ENCODE measurements around the gene MT3.

The MT3 gene

GRCh38 chr16:56631197-56631596 is 41.9 kb downstream of the MT3 start:
- DNase-seq (ENCODE audit: low read depth in 3 of 3), result no peak

DNA sequence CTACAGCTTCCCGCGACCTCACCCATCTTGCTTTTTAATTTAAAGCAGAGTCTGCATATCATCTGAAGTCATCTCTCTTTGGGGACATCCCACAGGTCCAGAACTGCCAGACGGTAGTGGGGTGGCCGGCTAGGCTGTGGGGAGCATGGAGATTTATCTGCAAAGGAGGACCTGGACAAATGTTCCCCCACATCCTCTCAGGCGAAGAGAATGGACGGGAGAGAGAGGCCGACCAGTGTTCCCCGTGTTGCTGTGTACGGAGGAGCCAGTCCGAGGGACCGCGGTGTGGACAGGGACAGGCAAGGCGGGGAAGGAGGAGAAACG is 42.5 kb downstream of the MT3 start:
- DNase-seq (ENCODE audit: low read depth in 3 of 3), result no peak

DNA sequence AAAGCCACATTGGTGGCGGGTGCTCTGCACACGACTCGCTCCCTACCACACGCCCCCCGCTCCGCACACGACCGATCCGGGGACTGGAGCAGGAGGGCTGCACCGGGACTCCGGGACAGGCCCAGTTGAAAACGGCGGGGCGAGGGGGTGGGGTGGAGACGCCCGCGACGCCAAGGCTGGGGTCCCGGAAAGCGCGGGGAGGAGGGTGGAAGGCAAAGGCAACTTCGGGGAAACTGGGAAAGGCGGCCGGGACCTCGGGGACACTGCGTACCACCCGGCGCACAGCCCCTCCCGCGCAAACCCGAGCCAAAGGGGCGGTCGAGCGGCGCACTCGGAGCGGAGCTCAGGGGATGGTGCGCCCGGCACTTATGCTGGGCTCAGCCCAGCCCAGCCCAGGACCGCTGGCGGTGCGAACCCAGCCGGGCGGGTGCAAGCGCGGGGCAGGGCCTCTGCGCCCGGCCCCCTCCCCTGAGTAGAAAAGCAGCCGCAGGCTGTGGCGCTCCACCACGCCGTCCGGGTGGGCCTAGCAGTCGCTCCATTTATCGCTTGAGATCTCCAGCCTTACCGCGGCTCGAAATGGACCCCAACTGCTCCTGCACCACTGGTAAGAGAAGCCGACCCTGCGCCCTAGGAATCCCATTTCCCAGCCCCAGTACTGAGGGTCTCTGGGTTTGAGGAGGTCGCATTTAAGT is 43.0 kb downstream of the MT3 start, which contains the start of gene MT1M:
TSS of gene MT1M (plus strand) at position 504 of the 692 bp plus-strand sequence. CDS start at position 577, 73 bp downstream.
- DNase-seq (ENCODE audit: low read depth in 3 of 3), result no peak

- no peak for DNase-seq (ENCODE audit: low read depth in 3 of 3)
Observed at GRCh38 chr16:56632848-56633365, 43.6 kb downstream of the MT3 start.

- DNase-seq (ENCODE audit: low read depth in 3 of 3), result no peak
Observed at GRCh38 chr16:56633535-56633934, 44.2 kb downstream of the MT3 start.

DNA sequence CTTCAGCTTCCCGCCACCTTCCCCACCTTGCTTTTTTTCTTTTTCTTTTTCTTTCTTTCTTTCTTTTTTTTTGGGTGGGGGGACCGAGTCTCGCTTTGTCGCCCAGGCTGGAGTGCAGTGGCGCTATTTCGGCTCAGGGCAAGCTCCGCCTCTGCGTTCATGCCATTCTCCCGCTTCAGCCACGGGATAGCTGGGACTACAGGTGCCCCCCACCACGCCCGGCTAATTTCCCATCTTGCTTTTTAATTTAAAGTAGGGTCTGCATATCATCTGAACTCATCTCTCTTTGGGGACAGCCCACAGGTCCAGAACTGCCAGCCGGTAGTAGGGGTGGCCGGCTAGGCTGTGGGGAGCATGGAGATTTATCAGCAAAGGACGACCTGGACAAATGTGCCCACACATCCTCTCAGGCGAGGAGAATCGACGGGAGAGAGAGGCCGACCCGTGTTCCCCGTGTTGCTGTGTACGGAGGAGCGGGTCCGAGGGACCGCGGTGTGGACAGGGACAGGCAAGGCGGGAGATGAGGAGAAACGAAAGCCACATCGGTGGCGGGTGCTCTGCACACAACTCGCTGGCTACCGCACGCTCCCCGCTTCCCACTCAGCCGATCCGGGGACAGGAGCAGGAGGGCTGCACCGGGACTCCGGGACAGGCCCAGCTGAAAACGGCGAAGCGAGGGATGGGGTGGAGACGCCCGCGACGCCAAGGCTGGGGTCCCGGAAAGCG is 45.5 kb downstream of the MT3 start:
- no peak for DNase-seq (ENCODE audit: low read depth in 3 of 3)

DNA sequence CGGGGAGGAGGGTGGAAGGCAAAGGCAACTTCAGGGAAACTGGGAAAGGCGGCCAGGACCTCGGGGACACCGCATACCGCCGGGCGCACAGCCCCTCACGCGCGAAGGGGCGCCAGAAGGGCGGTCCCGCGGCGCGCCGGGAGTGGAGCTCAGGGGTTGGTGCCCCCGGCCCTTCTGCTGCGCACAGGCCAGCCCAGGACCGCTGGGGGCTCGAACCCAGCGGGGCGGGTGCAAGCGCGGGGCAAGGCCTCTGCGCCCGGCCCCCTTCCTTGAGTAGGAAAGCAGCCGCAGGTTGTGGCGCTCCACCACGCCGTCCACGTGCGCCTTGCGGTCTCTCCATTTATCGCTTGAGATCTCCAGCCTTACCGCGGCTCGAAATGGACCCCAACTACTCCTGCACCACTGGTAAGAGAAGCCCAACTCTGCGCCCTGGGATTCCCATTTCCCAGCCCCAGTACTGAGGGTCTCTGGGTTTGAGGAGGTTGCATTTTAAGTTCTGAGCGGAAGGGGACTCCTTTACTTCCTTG is 46.2 kb downstream of the MT3 start:
- DNase-seq (ENCODE audit: low read depth in 3 of 3), result no peak

DNA sequence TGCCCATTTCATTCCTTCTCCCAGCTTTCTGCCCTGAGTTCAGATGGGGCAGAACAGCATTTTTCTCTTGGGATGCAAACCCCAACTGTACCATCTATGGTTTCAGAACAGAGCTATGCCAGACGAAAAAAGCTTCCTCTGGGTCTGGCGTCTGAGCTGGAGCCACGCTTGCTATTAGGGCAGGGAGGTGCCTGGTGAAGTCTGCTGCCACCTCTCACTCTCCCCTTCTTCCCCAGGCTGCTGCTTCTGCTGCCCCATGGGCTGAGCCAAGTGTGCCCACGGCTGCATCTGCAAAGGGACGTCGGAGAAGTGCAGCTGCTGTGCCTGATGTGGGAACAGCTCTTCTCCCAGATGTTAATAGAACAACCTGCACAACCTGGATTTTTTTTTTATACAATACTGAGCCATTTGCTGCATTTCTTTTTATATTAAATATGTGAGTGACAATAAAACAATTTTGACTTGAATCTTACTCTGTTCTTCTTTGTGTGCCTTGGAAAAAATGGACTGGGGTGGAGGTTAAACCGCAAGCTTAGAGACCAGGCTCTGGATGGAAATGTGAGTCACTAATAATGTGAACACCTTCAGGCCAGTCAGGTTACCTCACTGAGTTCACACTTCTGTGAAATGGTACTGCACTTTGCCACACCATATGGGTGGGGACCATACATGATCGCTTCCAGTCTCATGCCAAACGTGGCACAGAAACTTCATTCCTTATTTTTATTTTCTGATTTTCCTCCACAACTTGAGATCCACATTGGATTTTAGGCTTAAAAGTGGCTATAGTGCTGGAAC is 47.5 kb downstream of the MT3 start:
- no peak for DNase-seq (ENCODE audit: low read depth in 3 of 3)

- no peak for DNase-seq (ENCODE audit: low read depth in 3 of 3)
Observed at GRCh38 chr16:56637814-56638750, 48.8 kb downstream of the MT3 start, which contains the start of gene MT1A. Gene MT1A, plus strand, starts transcription at chr16:56638666. Its CDS starts 73 bp downstream, at chr16:56638739.

DNA sequence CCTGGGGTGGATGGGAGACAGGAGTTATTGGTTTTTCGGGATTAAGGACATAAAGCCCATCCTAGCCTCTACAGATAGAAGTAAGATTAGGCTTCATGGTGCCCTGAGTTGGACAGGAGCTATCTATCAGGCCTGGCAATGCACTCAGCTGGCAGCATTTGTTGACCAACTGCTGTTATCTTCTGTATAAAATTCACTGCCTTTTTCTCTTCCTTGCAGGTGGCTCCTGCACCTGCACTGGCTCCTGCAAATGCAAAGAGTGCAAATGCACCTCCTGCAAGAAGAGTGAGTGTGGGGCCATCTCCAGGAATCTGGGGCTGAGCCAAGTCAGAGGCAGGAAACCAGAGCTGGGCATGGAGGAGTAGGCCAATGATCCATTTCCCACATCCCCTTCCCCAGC is 49.7 kb downstream of the MT3 start:
- DNase-seq (ENCODE audit: low read depth in 3 of 3), result no peak

- DNase-seq (ENCODE audit: low read depth in 3 of 3), result no peak
Observed at GRCh38 chr16:56640076-56640475, 50.7 kb downstream of the MT3 start.

Measured in stimulated activated CD4-positive, alpha-beta T cell treated with anti-CD3 and anti-CD28 coated beads, TNF-alpha, amount 100 ng/mL, for 24 hours (primary cell).